ENCODE measurements around the gene LSAMP.

The LSAMP gene

GRCh38 chr3:115980709-115981108, 464.6 kb downstream of the LSAMP start:
- Mint-ChIP-seq H3K4me3 (no peak overlapping the region), H3K9me3 (peaks cover 7 to 10% of the 10 kb centered on the region in 2 donors), H3K36me3 (ENCODE audit: insufficient read depth) (no peaks in the 10 kb centered on the region), H3K27ac (no peak overlapping the region), H3K4me1 (ENCODE audit: low read depth in 2 of 2) (no peaks in the 10 kb centered on the region), H3K27me3 (no peaks in the 10 kb centered on the region)
- DNase-seq (no peak), ATAC-seq (replicated peaks) (no peak)

- no peak for ATAC-seq (replicated peaks)
- Mint-ChIP-seq H3K4me3 (no peak overlapping the region), H3K36me3 (ENCODE audit: insufficient read depth) (no peaks in the 10 kb centered on the region), H3K9me3 (peaks cover 0 to 5% of the 10 kb centered on the region in 2 donors), H3K27ac (no peak overlapping the region), H3K4me1 (ENCODE audit: low read depth in 2 of 2) (no peaks in the 10 kb centered on the region), H3K27me3 (no peaks in the 10 kb centered on the region)
- DNase-seq, result no peak
These were observed 467.4 kb downstream of the LSAMP start for GRCh38 chr3:115977866-115978265.

GRCh38 chr3:115975796-115976195, 469.5 kb downstream of the LSAMP start:
- no peak for ATAC-seq (replicated peaks)
- H3K27ac Mint-ChIP-seq, result no peak overlapping the region
- no peak overlapping the region for H3K4me3 Mint-ChIP-seq
- H3K27me3 Mint-ChIP-seq, result no peaks in the 10 kb centered on the region
- H3K4me1 Mint-ChIP-seq (ENCODE audit: low read depth in 2 of 2), result no peaks in the 10 kb centered on the region
- no peaks in the 10 kb centered on the region for H3K36me3 Mint-ChIP-seq (ENCODE audit: insufficient read depth)
- DNase-seq, result no peak
- peaks cover 0 to 5% of the 10 kb centered on the region in 2 donors for H3K9me3 Mint-ChIP-seq

GRCh38 chr3:115975353-115975752, 469.9 kb downstream of the LSAMP start:
- Mint-ChIP-seq H3K4me1 (ENCODE audit: low read depth in 2 of 2) (no peaks in the 10 kb centered on the region), H3K36me3 (ENCODE audit: insufficient read depth) (no peaks in the 10 kb centered on the region), H3K9me3 (peaks cover 0 to 5% of the 10 kb centered on the region in 2 donors), H3K27ac (no peak overlapping the region), H3K4me3 (no peak overlapping the region), H3K27me3 (no peaks in the 10 kb centered on the region)
- DNase-seq, result no peak
- no peak for ATAC-seq (replicated peaks)

GRCh38 chr3:115974940-115975339, 470.3 kb downstream of the LSAMP start:
- Mint-ChIP-seq H3K9me3 (peaks cover 0 to 5% of the 10 kb centered on the region in 2 donors), H3K27ac (no peak overlapping the region), H3K36me3 (ENCODE audit: insufficient read depth) (no peaks in the 10 kb centered on the region), H3K4me1 (ENCODE audit: low read depth in 2 of 2) (no peaks in the 10 kb centered on the region), H3K27me3 (no peaks in the 10 kb centered on the region), H3K4me3 (no peak overlapping the region)
- DNase-seq (no peak), ATAC-seq (replicated peaks) (no peak)

- no peaks in the 10 kb centered on the region for H3K27me3 Mint-ChIP-seq
- H3K9me3 Mint-ChIP-seq, result peaks cover 0 to 7% of the 10 kb centered on the region in 2 donors
- no peak overlapping the region for H3K27ac Mint-ChIP-seq
- DNase-seq (no peak), ATAC-seq (replicated peaks) (no peak)
- H3K4me1 Mint-ChIP-seq (ENCODE audit: low read depth in 2 of 2), result no peaks in the 10 kb centered on the region
- no peak overlapping the region for H3K4me3 Mint-ChIP-seq
- no peaks in the 10 kb centered on the region for H3K36me3 Mint-ChIP-seq (ENCODE audit: insufficient read depth)
These were observed 476.4 kb downstream of the LSAMP start for GRCh38 chr3:115968871-115969270.

- peaks cover 0 to 9% of the 10 kb centered on the region in 2 donors for H3K27me3 Mint-ChIP-seq
- no peak overlapping the region for H3K4me3 Mint-ChIP-seq
- no peaks in the 10 kb centered on the region for H3K36me3 Mint-ChIP-seq (ENCODE audit: insufficient read depth)
- ATAC-seq (replicated peaks) (no peak), DNase-seq (no peak)
- H3K27ac Mint-ChIP-seq, result no peak overlapping the region
- H3K4me1 Mint-ChIP-seq (ENCODE audit: low read depth in 2 of 2), result no peaks in the 10 kb centered on the region
- H3K9me3 Mint-ChIP-seq, result no peaks in the 10 kb centered on the region
These were observed 483.9 kb downstream of the LSAMP start for GRCh38 chr3:115961380-115961779.

- no peak overlapping the region for H3K4me3 Mint-ChIP-seq
These were observed 484.5 kb downstream of the LSAMP start for GRCh38 chr3:115960799-115961198.

GRCh38 chr3:115958526-115958925, 486.8 kb downstream of the LSAMP start:
- ATAC-seq (replicated peaks) (no peak), DNase-seq (no peak)
- Mint-ChIP-seq H3K36me3 (ENCODE audit: insufficient read depth) (no peaks in the 10 kb centered on the region), H3K4me1 (ENCODE audit: low read depth in 2 of 2) (no peaks in the 10 kb centered on the region), H3K27ac (no peak overlapping the region), H3K27me3 (peaks cover 0 to 9% of the 10 kb centered on the region in 2 donors), H3K9me3 (peaks cover 0 to 3% of the 10 kb centered on the region in 2 donors), H3K4me3 (no peak overlapping the region)

More at GRCh38 chr3:115960799-115961198, 484.5 kb downstream of the LSAMP start:
- ATAC-seq (replicated peaks) (no peak), DNase-seq (no peak)
- peaks cover 0 to 9% of the 10 kb centered on the region in 2 donors for H3K27me3 Mint-ChIP-seq
- H3K9me3 Mint-ChIP-seq, result no peaks in the 10 kb centered on the region
- H3K4me1 Mint-ChIP-seq (ENCODE audit: low read depth in 2 of 2), result no peaks in the 10 kb centered on the region
- no peak overlapping the region for H3K27ac Mint-ChIP-seq
- no peaks in the 10 kb centered on the region for H3K36me3 Mint-ChIP-seq (ENCODE audit: insufficient read depth)

GRCh38 chr3:115947325-115947724, 498.0 kb downstream of the LSAMP start:
- Mint-ChIP-seq H3K4me1 (ENCODE audit: low read depth in 2 of 2) (no peaks in the 10 kb centered on the region), H3K27me3 (no peaks in the 10 kb centered on the region), H3K4me3 (no peak overlapping the region), H3K9me3 (peaks cover 2 to 8% of the 10 kb centered on the region in 2 donors), H3K27ac (no peak overlapping the region), H3K36me3 (ENCODE audit: insufficient read depth) (no peaks in the 10 kb centered on the region)
- ATAC-seq (replicated peaks) (no peak), DNase-seq (no peak)

- no peaks in the 10 kb centered on the region for H3K9me3 Mint-ChIP-seq
- H3K27ac Mint-ChIP-seq, result no peak overlapping the region
- no peak for ATAC-seq (replicated peaks)
- no peak overlapping the region for H3K4me3 Mint-ChIP-seq
- DNase-seq, result no peak
- H3K27me3 Mint-ChIP-seq, result no peaks in the 10 kb centered on the region
- no peaks in the 10 kb centered on the region for H3K4me1 Mint-ChIP-seq (ENCODE audit: low read depth in 2 of 2)
- no peaks in the 10 kb centered on the region for H3K36me3 Mint-ChIP-seq (ENCODE audit: insufficient read depth)
These were observed 501.7 kb downstream of the LSAMP start for GRCh38 chr3:115943579-115943978.

GRCh38 chr3:115937054-115937453, 508.2 kb downstream of the LSAMP start:
- Mint-ChIP-seq H3K27me3 (no peaks in the 10 kb centered on the region), H3K4me3 (no peak overlapping the region), H3K9me3 (peaks cover 3 to 8% of the 10 kb centered on the region in 2 donors), H3K27ac (no peak overlapping the region), H3K36me3 (ENCODE audit: insufficient read depth) (no peaks in the 10 kb centered on the region), H3K4me1 (ENCODE audit: low read depth in 2 of 2) (no peaks in the 10 kb centered on the region)
- ATAC-seq (replicated peaks), result no peak
- DNase-seq, result no peak

GRCh38 chr3:115932807-115933206, 512.5 kb downstream of the LSAMP start:
- Mint-ChIP-seq H3K27me3 (peaks cover 5 to 6% of the 10 kb centered on the region in 2 donors), H3K27ac (no peak overlapping the region), H3K9me3 (peaks cover 7 to 8% of the 10 kb centered on the region in 2 donors), H3K36me3 (ENCODE audit: insufficient read depth) (no peaks in the 10 kb centered on the region), H3K4me1 (ENCODE audit: low read depth in 2 of 2) (no peaks in the 10 kb centered on the region), H3K4me3 (no peak overlapping the region)
- ATAC-seq (replicated peaks) (no peak), DNase-seq (no peak)

- H3K9me3 Mint-ChIP-seq, result peaks cover 7 to 8% of the 10 kb centered on the region in 2 donors
- peaks cover 6 to 11% of the 10 kb centered on the region in 2 donors for H3K27me3 Mint-ChIP-seq
- H3K36me3 Mint-ChIP-seq (ENCODE audit: insufficient read depth), result no peaks in the 10 kb centered on the region
- no peak overlapping the region for H3K4me3 Mint-ChIP-seq
- no peaks in the 10 kb centered on the region for H3K4me1 Mint-ChIP-seq (ENCODE audit: low read depth in 2 of 2)
- DNase-seq, result no peak
- no peak for ATAC-seq (replicated peaks)
- no peak overlapping the region for H3K27ac Mint-ChIP-seq
These were observed 513.7 kb downstream of the LSAMP start for GRCh38 chr3:115931581-115931980.

- Mint-ChIP-seq H3K4me3 (no peak overlapping the region), H3K27ac (no peak overlapping the region), H3K4me1 (ENCODE audit: low read depth in 2 of 2) (no peaks in the 10 kb centered on the region), H3K36me3 (ENCODE audit: insufficient read depth) (no peaks in the 10 kb centered on the region), H3K27me3 (peaks cover 6 to 11% of the 10 kb centered on the region in 2 donors), H3K9me3 (peaks cover 7 to 8% of the 10 kb centered on the region in 2 donors)
- ATAC-seq (replicated peaks), result no peak
- DNase-seq, result no peak
These were observed 514.4 kb downstream of the LSAMP start for GRCh38 chr3:115930922-115931321.

Data from effector memory CD8-positive, alpha-beta T cell (primary cell).